Stomach (tissue), 4 donors: Measurements from ENCODE around the gene DLX2.
A peak's percentile ranks its signal among the peaks of the same experiment; 100 is the strongest.

Source experiments
- CTCF ChIP-seq, 7 experiments: fragments of 450-650 bp in 4 of 7; fragments of 200-600 bp in 3 of 7; sonication (generic) in 3 of 7; IDR thresholded peaks; one replicate each; pipeline ENCODE4 v1.5.1; 2016 to 2019; ENCODE audit warnings: antibody characterized with exemption in 7 of 7, control low read depth in 2 of 7, mild to moderate bottlenecking in 1 of 7
- POLR2A ChIP-seq, 4 donors: fragments of 450-650 bp; IDR thresholded peaks; one replicate each; pipeline ENCODE4 v1.6.1; 2016; ENCODE audit warnings: antibody characterized with exemption in 4 of 4, control low read depth in 2 of 4, mild to moderate bottlenecking in 1 of 4, moderate library complexity in 1 of 4
- POLR2AphosphoS5 ChIP-seq, 3 donors: sonication (generic); formaldehyde crosslinking; IDR thresholded peaks; one replicate each; pipeline ENCODE4 v1.6.1; 2016; ENCODE audit warnings: antibody characterized with exemption in 3 of 3

GRCh38 chr2:172113617-172114016, 10.9 kb upstream of the DLX2 start:
- TF ChIP-seq POLR2A (IDR thresholded peaks at IDR 0.05), result no peak
- peak in 1 of 7 experiments; percentile 5 for TF ChIP-seq CTCF (IDR thresholded peaks at IDR 0.05)
- no peak for TF ChIP-seq POLR2AphosphoS5 (IDR thresholded peaks at IDR 0.05)
